ENCODE data around the gene TEPSIN.

- TF ChIP-seq CTCF (IDR thresholded peaks at IDR 0.05), result no peak
- TF ChIP-seq POLR2A (IDR thresholded peaks at IDR 0.05), result peak in 1 of 2 donors; percentile 28
Observed at GRCh38 chr17:81238815-81239713, at the start of gene TEPSIN, which contains the start of gene NDUFAF8.
